GM19455 (cell line): ENCODE results near the gene PLD5.
"Not testable (repeated sequence)": the region's sequence is repeated elsewhere in the genome, so short reads cannot be mapped to it uniquely, and the experiment has no call there.

ENCODE experiments used
- ATAC-seq: cut with Tn5 transposase; IDR thresholded peaks from one replicate; pipeline ENCODE4 v1.9.1; 2021; ENCODE audit not compliant: unreplicated experiment

The PLD5 gene

GRCh38 chr1:242214455-242214854, 310.0 kb downstream of the PLD5 start:
- not testable (repeated sequence) for ATAC-seq

- ATAC-seq: not testable (repeated sequence)
Measured at GRCh38 chr1:242212961-242213360, 311.5 kb downstream of the PLD5 start.

GRCh38 chr1:242212401-242212800, 312.1 kb downstream of the PLD5 start:
- ATAC-seq: no peak

GRCh38 chr1:242211254-242212022, 313.1 kb downstream of the PLD5 start:
- ATAC-seq: no peak

GRCh38 chr1:242210316-242210715, 314.2 kb downstream of the PLD5 start:
- ATAC-seq: not testable (repeated sequence)

GRCh38 chr1:242209063-242209462, 315.4 kb downstream of the PLD5 start:
- ATAC-seq: no peak

- ATAC-seq: no peak
Measured at GRCh38 chr1:242208021-242208420, 316.5 kb downstream of the PLD5 start.

GRCh38 chr1:242206994-242207393, 317.5 kb downstream of the PLD5 start:
- no peak for ATAC-seq

- no peak for ATAC-seq
Measured at GRCh38 chr1:242205622-242206489, 318.6 kb downstream of the PLD5 start.

- ATAC-seq: no peak
Measured at GRCh38 chr1:242203262-242203661, 321.2 kb downstream of the PLD5 start.

GRCh38 chr1:242201090-242201489, 323.4 kb downstream of the PLD5 start:
- no peak for ATAC-seq

- ATAC-seq: no peak
Measured at GRCh38 chr1:242199776-242200458, 324.6 kb downstream of the PLD5 start.

- ATAC-seq: no peak
Measured at GRCh38 chr1:242197907-242198820, 326.3 kb downstream of the PLD5 start.

GRCh38 chr1:242196914-242197313, 327.6 kb downstream of the PLD5 start:
- ATAC-seq: no peak

- ATAC-seq: no peak
Measured at GRCh38 chr1:242196101-242196500, 328.4 kb downstream of the PLD5 start.

GRCh38 chr1:242189591-242189990, 334.9 kb downstream of the PLD5 start:
- ATAC-seq: no peak

- ATAC-seq: peak; percentile 54
Measured at GRCh38 chr1:242187816-242188215, 336.7 kb downstream of the PLD5 start.

GRCh38 chr1:242187171-242187570, 337.3 kb downstream of the PLD5 start:
- ATAC-seq: no peak

- no peak for ATAC-seq
Measured at GRCh38 chr1:242185731-242186130, 338.8 kb downstream of the PLD5 start.

- ATAC-seq: no peak
Measured at GRCh38 chr1:242184955-242185354, 339.5 kb downstream of the PLD5 start.
